ENCODE measurements around the gene GON7.
"Not testable (repeated sequence)": the region's sequence is repeated elsewhere in the genome, so short reads cannot be mapped to it uniquely, and the experiment has no call there.

GON7 gene

DNA sequence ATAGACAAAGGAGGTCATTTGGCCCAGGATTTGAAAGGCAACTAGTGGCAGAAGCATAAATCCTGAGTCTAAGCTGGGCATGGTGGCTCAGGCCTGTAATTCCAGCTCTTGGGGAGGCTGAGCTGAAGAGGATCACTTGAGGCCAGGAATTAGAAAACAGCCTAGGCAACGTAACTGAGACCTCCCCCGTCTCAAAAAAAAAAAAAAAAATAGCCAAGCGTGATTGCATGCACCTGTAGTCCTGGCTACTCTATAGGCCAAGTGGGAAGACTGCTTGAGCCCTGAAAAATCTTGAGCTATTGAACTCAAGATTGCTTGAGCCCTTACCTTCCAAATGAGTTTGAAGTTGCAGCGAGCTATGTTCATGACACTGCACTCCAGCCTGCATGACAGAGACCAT is 7.8 kb downstream of the GON7 start:
- no peak for DNase-seq (ENCODE audit: low read depth)

DNA sequence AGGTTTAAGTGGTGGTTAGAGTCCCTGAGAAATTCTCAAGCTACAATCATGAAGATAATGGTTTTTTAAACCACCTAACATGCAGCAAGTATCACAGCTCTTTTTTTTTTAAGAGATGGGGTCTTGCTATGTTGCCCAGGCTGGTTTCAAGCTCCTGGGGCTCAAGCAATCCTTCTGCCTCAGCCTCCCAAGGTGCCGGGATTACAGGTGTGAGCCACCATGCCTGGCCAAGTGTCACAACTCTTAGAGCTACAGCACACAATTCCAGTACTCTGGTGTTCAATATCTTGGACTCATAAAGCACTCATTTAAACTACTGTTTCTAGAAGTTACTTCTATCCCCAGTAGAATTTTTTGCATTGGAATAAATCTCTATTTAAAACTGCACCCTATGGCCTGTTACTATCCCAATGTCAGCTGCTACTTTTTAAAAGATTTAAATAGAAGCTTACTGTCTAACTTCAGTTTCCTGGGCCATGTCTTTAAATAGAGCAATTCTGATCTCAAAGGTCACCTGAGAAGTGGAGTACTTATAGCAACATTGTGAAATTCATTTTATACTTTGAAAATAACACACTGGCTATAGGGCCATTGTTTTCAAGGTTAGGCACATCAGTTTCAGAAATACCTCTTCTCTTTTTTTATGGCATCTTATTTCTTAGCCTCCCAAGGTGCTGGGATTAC is 11.4 kb downstream of the GON7 start:
- no peak for DNase-seq (ENCODE audit: low read depth)

DNA sequence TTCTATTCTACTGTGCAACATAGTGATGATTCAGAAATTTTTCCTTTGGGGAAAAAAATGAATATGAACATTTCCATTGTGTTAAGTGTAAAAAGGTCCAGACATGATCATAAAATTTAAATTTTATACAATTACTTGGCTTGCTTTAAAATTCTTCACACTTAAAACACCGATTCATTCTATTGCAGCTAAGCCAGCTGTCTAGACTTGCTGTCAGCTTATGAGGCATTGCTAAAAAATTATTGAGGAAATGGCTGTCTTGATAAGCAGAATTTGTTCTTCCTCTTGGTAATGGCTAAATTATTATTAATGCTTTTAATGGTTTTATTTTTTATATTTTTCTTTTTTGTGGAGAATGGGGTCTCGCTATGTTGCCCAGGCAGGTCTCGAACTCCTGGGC is 19.9 kb downstream of the GON7 start:
- no peak for DNase-seq (ENCODE audit: low read depth)

DNA sequence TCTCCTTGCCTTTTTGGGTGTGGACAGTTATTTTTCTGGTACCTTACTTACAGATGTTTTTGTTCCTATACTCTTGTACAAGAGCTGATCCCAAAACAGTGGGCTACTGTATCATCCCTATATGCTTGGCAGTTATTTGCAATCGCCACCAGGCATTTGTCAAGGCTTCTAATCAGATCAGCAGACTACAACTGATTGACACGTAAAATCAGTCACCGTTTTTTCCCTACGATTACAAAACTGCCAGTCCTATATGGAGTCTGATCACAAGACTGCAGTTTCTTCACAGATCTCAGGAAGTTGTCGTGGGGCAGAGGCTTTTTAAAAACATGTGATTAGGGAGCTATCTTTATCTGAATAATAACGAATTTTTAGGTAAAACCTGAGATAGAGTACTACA is 20.4 kb downstream of the GON7 start:
- no peak for DNase-seq (ENCODE audit: low read depth)

DNA sequence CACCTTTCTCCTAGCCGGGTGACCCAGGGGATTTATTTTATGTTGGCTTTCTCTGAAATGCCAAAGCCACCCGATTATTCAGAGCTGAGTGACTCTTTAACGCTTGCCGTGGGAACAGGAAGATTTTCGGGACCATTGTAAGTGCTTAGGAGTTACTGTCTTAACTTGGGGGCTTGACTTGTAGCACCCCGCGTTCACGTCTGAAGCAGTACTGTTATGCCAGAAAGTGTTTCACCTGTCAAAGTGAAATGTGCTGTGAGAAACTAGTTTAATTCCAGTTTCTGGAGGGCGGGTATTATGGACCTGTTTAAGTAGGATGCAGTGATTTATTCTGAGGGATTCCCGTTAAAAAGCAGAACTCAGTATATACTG is 21.5 kb downstream of the GON7 start:
- DNase-seq (ENCODE audit: low read depth), result no peak

DNA sequence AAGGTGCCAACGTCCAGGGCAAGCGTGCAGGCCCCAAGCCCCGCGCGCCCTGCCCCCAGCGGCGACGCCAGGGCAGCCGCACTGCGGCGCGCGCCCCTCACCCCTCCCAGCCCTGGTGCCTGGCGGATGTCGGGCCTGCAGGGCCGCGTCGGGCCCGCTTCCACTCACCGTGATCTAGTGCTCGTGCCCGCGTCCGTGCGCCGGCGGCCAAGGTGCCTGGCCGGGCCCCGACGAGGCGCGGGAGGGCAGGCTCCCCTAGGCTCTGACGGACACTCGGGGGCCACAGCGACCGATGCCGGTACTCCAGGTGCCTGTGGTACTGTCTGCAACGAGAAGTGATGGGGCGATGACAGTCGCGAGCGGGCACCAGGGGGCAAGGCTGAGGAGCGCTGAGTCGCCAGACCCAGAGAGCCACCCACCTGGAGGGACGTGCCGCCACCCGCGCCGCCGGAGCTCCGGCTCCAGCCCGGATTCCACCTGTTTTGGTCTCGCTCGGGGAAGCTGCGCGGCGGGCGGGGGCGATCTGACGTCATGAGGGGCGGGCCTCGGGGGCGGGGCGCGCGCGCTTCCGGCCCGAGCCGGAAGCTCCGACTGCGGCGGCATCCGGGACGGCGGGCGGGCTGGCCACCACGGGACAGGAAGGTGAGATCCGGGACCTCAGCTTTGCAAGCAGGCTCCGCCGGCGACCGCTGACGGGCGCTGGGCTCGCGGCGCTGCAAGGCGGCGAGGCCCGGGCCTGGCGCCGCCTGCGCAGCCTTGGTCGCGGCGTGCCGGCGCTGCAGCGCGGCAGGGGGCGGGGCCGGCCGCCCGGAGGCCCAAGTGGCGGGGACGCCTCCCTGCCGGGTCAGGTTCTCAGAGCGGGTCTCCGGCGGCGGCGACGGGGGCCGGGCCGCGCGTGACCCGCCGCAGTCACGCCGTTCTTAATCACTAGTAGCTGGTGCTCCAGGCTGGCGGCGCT is 22.2 kb downstream of the GON7 start, which contains the start of the genes LYSET and MOAP1:
LYSET (plus strand) TSS at position 927 of the 958 bp plus-strand sequence. CDS start 89 bp downstream, outside the sequence.
MOAP1 (minus strand) TSS at position 507 of the 958 bp plus-strand sequence. CDS start 655 bp downstream, outside the sequence.
- peak; percentile 80 for DNase-seq (ENCODE audit: low read depth)

DNA sequence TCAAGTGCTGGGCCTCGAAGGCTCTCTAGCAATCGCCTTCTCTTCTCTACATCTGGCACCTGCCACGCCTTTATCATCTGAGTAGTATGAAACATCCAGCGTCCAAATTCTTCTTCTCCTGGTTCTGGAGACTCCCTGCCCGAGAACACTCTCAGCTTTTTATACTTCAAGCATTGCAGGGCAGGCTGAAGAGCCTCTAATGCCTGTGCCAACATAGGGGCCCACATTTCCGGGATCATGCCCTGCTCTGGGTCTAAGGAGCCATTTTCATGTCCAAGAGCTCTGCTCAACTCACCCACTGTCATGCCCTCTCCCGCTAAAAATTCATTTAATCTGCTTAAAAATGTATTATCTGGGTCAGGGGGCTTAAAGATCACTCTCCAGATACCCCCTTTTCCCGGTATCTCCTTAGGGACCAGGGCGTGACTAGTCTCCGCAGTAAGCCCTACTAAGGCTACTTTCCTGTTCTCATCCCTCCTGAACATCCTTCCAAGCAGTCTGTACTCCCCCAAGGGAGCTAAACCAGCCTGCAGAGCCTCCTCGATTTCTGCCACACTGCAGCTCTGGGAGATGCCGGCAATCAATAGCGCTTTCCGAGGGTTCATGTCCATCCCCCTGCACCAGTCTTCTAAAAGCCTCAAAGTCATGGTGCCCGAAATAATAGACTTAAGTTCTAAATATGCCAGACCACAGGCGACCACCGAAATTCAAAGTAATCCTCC is 23.1 kb downstream of the GON7 start:
- DNase-seq (ENCODE audit: low read depth), result no peak

DNA sequence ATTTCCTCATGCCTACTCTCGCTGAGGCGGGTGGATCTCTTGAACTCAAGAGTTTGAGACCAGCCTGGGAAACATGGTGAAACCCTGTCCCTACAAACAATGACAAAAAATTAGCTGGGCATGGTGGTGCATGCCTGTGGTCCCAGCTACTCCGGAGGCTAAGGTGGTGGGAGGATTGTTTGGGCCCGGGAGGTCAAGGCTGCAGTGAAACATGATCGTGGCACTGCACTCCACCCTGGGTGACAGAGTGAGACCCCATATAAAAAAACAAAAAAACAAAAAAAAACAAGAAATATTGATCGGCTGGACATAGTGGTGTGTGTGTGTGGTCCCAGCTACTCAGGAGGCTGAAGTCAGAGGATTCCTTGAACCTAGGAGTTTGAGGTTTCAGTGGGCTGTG is 31.4 kb downstream of the GON7 start:
- DNase-seq (ENCODE audit: low read depth), result no peak

DNA sequence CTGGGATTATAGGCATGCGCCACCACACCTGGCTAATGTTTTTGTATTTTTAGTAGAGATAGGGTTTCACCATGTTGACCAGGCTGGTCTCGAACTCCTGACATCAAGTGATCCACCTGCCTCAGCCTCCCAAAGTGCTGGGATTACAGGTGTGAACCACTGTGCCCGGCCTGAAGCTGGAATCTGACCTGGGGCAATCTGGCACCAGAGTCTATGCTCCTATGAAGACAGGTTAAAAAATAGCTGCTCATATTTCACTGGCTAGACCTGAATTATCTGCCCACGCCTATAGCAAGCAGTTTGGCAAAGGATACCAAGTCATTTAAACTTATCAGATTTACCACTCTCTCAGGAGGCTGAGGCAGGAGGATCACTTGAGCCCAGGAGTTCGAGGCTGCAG is 32.1 kb downstream of the GON7 start:
- not testable (repeated sequence) for DNase-seq (ENCODE audit: low read depth)

DNA sequence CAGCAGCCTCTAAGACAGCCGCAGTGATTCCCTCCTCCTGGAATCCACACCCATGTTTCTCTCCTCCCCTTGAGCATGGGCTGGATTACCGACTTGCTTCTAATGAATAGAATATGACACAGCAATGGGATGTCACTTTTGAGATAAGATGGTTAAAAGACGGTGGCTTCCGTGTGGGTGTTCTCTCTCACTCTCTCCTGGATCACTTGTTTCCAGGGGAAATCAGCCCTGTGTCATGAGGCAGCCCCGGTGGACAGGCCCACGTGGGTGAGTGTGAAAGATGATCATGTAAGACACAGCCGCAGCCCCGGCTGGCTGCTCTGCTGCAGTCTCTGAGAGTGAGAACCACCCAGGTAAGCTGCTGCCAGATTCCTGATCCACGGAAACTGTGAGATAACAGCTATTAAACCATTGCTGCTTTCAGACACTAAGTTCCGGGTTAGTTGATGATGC is 32.9 kb downstream of the GON7 start:
- no peak for DNase-seq (ENCODE audit: low read depth)

DNA sequence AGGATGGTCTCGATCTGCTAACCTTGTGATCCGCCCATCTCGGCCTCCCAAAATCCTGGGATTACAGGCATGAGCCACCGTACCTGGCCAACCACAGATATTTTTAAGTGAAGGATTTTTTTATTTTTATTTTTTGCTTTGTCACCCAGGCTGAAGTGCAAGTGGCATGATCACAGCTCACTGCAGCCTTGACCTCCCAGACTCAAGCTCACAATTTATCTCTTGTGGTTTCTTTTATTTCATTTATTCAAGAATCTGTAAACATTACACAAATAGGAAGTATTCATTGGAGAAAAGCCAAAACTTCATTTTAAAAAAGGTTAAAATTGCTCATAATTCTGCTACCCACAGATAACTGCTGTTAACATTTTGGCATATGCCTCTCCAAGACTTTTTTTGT is 35.5 kb downstream of the GON7 start:
- no peak for DNase-seq (ENCODE audit: low read depth)

DNA sequence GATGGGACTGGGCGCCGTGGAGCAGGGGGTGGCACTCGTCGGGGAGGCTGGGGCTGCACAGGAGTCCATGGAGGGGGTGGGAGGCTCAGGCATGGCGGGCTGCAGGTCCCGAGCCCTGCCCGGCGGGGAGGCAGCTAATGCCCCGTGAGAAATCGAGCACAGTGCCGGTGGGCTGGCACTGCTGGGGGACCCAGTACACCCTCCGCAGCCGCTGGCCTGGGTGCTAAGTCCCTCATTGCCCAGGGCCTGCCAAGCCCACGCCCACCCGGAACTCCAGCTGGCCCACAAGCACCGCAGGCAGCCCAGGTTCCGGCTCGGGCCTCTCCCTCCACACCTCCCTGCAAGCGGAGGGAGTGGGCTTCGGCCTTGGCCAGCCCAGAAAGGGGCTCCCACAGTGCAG is 36.7 kb downstream of the GON7 start:
- DNase-seq (ENCODE audit: low read depth), result not testable (repeated sequence)

DNA sequence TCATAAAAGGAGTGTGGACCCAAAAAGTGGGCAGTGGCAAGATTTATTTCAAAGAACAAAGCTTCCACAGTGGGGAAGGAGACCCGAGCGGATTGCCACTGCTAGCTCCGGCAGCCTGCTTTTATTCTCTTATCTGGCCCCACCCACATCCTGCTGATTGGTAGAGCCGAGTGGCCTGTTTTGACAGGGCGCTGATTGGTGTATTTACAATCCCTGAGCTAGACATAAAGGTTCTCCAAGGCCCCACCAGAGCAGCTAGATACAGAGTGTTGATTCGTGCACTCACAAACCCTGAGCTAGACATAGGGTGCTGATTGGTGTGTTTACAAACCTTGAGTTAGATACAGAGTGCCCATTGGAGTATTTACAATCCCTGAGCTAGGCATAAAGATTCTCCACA is 37.2 kb downstream of the GON7 start:
- not testable (repeated sequence) for DNase-seq (ENCODE audit: low read depth)

DNA sequence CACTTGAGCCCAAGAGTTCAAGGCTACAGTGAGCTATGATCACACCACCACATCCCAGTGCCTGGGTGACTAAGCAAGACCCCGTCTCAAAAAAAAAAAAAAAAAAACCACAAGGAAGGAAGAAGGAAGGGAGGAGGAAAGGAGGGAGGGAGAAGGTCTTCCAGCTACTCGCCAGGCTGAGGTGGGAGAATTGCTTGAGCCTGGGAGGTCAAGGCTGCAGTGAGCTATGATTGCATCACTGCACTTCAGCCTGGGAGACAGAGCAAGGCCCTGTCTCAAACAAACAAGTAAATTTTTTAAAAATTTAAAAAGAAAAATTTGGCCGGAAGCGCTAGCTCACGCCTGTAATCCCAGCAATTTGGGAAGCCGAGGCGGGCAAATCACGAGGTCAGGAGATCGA is 38.3 kb downstream of the GON7 start:
- DNase-seq (ENCODE audit: low read depth), result not testable (repeated sequence)

DNA sequence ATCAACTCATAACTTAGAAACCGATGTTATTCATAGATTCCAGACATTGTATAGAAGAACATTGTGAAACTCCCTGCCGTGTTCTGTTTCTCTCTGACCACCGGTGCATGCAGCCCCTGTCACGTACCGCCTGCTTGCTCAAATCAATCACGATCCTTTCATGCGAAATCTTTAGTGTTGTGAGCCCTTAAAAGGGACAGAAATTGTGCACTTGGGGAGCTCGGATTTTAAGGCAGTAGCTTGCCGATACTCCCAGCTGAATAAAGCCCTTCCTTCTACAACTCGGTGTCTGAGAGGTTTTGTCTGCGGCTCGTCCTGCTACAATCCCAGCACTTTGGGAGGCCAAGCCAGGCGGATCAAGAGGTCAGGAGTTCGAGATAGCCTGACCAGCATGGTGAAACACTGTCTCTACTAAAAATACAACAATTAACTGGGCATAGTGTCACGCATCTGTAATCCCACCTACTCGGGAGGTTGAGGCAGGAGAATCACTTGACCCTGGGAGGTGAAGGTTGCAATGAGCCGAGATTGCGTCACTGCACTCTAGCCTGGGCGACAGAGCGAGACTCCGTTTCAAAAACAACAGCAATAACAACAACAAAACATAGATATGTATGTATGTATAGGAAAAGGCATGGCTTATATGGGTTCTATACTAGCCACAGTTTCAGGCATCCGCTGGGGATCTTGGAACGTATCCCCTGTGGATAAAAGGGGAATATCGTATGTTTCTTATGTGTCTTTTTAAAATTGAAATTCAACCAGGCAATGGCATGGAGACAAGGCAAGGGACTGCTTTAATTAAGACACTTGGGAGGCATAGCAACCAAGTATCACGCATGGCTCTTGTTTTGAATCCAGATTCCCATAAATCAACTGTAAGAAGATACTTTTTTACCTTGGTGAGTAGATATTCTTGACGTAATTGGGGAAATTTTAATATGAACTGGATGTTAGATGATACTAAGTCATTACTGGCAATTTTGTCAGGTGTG is 41.3 kb downstream of the GON7 start:
- DNase-seq (ENCODE audit: low read depth), result not testable (repeated sequence)

DNA sequence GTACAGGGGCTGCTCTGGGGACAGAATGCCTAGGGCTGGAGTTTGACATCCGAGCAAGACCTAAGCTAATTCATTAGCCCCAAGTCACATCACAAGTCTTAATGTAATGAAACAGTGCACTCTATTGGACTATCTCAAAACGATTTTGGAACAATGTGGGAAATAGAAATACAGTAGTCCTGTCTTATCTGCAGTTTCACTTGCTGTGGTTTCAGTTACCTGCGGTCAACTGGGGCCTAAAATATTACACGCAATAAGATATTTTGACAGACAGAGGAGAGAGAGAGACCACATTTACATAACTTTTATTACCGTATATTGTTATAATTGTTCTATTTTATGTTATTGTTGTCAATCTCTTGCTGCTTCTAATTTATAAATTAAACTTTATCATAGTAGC is 43.3 kb downstream of the GON7 start:
- DNase-seq (ENCODE audit: low read depth), result no peak

DNA sequence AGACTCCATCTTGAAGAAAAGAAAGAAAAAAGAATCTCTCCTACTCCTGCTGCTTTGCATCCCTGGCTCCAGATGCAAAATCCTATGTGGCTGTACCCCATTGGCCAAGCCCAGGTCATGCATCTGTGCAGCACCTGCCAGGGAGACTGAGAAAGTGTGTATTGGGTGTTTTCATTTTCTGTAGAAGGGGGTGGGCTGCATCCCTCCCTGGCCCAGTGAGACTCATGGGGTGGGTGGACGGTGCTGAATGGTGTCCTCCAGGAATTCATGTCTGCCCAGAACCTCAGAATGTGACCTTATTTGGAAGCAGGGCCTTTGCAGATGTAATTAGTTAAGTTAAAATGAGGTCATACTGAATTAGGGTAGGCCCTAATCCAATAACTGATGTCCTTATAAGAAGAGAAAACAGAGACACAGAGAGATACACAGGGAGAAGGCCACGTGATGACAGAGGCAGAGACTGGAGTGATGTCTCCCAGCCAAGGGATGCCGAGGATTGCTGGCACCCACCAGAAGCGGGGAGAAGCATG is 45.4 kb downstream of the GON7 start:
- no peak for DNase-seq (ENCODE audit: low read depth)

DNA sequence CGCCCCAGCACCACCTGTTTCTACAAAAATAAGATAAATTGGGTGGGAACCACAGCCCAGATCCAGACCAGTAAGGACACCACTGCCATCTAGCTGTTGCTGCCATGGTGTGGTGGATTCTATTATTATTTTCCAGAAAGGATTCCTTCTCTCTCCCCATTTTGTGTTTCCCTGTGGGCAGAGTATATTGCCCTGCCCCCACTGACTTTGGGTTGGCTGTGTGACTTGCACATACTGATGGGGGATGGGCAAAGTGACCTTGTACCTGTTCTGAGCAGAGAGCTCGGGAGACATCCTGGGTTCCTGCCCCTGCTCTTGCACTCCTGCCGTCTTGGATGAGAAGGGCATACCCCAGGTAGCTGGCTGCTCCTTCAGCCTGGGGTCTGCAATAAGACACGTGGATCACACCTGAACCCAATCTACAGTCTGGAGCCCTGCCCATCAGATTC is 46.5 kb downstream of the GON7 start:
- no peak for DNase-seq (ENCODE audit: low read depth)

DNA sequence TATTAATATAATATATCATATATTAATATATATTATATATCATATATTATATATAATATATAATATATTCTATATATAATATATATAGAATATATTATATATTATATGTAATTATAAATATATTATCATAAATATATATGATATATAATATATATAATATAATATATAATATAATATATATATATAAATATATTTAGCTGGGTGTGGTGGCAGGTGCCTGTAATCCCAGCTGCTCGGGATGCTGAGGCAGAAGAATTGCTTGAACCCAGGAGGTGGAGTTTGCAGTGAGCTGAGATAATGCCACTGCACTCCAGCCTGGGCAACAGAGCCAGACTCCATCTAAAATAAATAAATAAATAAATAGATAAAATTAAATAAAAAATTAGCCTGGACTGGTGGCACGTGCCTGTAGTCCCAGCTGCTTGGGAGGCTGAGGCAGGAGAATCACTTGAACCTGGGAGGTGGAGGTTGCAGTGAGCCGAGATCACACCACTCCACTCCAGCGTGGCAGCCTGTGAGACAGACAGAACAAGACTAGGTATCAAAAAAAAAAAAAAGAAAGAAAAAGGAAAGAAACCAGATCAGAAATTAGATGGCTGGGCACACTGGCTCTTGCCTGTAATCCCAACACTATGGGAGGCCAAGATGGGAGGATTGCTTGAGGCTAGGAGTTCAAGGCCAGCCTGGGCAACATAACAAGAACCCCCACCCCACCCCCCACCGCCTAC is 47.1 kb downstream of the GON7 start:
- not testable (repeated sequence) for DNase-seq (ENCODE audit: low read depth)

DNA sequence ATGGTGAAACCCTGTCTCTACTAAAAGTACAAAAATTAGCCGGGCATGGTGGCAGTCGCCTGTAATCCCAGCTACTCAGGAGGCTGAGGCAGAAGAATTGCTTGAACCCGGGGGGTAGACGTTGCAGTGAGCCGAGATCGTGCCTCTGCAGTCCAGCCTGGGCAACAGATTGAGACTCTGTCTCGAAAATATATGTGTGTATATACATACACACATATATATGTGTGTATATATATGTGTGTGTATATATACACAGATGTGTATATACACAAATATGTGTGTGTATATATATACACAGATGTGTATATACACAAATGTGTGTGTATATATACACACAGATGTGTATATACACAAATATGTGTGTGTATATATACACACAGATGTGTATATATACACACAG is 48.5 kb downstream of the GON7 start:
- DNase-seq (ENCODE audit: low read depth), result not testable (repeated sequence)
